ENCODE measurements around the gene TULP1. TPM values are rescaled to one million over a fixed set of nuclear protein-coding genes. Genes with fewer than 3 reads are reported as not detected.

The TULP1 gene
- total and polyA plus RNA-seq, 2 of the 4 experiments (the other 2 are of a cell fraction), result not detected

- Histone ChIP-seq H3K27ac (ENCODE audit: insufficient read depth, low read length) (no peak overlapping the region), H4K20me1 (ENCODE audit: insufficient read depth, low read length) (no peaks in the 10 kb centered on the region), H2AFZ (replicated peaks; ENCODE audit: low read length, poor library complexity) (peak overlapping the region; percentile 41), H2BK5ac (ENCODE audit: low read depth, low read length, poor library complexity, severe bottlenecking) (no peak overlapping the region), H3K23ac (ENCODE audit: low read depth, low read length) (no peak overlapping the region), H3K27me3 (ENCODE audit: control insufficient read depth, insufficient read depth, low read length) (peaks cover 27% of the 10 kb centered on the region), H4K5ac (ENCODE audit: low read depth, low read length) (no peak overlapping the region), H4K8ac (ENCODE audit: low read depth in 2 of 2, low read length in 2 of 2) (no peak overlapping the region), H3K36me3 (ENCODE audit: control insufficient read depth, insufficient read depth, low read length) (no peaks in the 10 kb centered on the region), H3K9ac (ENCODE audit: low read depth, low read length) (no peak overlapping the region), H3K4me3 (ENCODE audit: insufficient read depth, low read depth, low read length) (no peak overlapping the region), H2BK20ac (ENCODE audit: low read depth, low read length) (no peak overlapping the region), H3K9me3 (ENCODE audit: control insufficient read depth, insufficient read depth, low read length) (no peaks in the 10 kb centered on the region), H3K4me2 (ENCODE audit: low read depth, low read length) (no peak overlapping the region; the same call in 1 of the 2 replicates), H3K4me1 (ENCODE audit: control insufficient read depth, insufficient read depth, low read length) (no peaks in the 10 kb centered on the region), H2BK120ac (ENCODE audit: low read depth, low read length) (no peak overlapping the region), H2AK9ac (replicated peaks; ENCODE audit: low read depth, low read length, poor library complexity) (peak overlapping the region; percentile 15), H4K91ac (ENCODE audit: insufficient read depth, low read depth, low read length) (no peak overlapping the region), H2AK5ac (ENCODE audit: low read depth, low read length) (no peak overlapping the region), H2BK15ac (ENCODE audit: low read depth, low read length) (no peak overlapping the region), H3K9me1 (ENCODE audit: insufficient read depth, low read length) (no peaks in the 10 kb centered on the region), H3K4ac (ENCODE audit: low read depth, low read length) (no peak overlapping the region), H3K56ac (ENCODE audit: extremely low read depth, insufficient read depth, low read length) (no peak overlapping the region), H3K79me1 (ENCODE audit: low read depth in 1 of 2, low read length in 2 of 2) (no peaks in the 10 kb centered on the region), H3K18ac (ENCODE audit: low read depth, low read length) (no peak overlapping the region), H3K14ac (replicated peaks; ENCODE audit: low read depth, low read length) (no peak overlapping the region)
- CTCF ChIA-PET, result no interaction called here
- 0 out of 2 replicates have a peak, but pooled peaks have one; percentile 27 for ATAC-seq (ENCODE audit: low read depth)
- DNase-seq, result no peak
- no peak for TF ChIP-seq RFX5 (IDR thresholded peaks at IDR 0.05; ENCODE audit: low read depth, low read length)
- TF ChIP-seq RCOR1 (IDR thresholded peaks at IDR 0.05; ENCODE audit: insufficient replicate concordance, low read length), result no peak
- TF ChIP-seq SMC3 (IDR thresholded peaks at IDR 0.05; ENCODE audit: low read depth, low read length), result no peak
- no peak for TF ChIP-seq ELK1 (IDR thresholded peaks at IDR 0.05; ENCODE audit: borderline replicate concordance, low read depth, low read length)
- TF ChIP-seq MXI1 (IDR thresholded peaks at IDR 0.05; ENCODE audit: borderline replicate concordance, low read depth, low read length), result no peak
- no peak for TF ChIP-seq FOS (IDR thresholded peaks at IDR 0.05; ENCODE audit: low read depth, low read length)
- TF ChIP-seq CEBPB (IDR thresholded peaks at IDR 0.05; ENCODE audit: low read depth, low read length), result no peak
- no peak for TF ChIP-seq MAFK (IDR thresholded peaks at IDR 0.05; ENCODE audit: low read depth, low read length)
- no peak for TF ChIP-seq BHLHE40 (IDR thresholded peaks at IDR 0.05; ENCODE audit: low read depth, low read length)
- no peak for TF ChIP-seq MAZ (IDR thresholded peaks at IDR 0.05; ENCODE audit: borderline replicate concordance, low read depth, low read length)
- no peak for TF ChIP-seq CHD1 (IDR thresholded peaks at IDR 0.05; ENCODE audit: low read depth, low read length)
- no peak for TF ChIP-seq POLR2A (IDR thresholded peaks at IDR 0.05; ENCODE audit: low read depth, low read length)
- no TSS peak for BruUV-seq (replicated peaks)
- dilution Hi-C loops (cut with HindIII; ENCODE audit: low sequenced_read_pairs, unreplicated experiment), result no loop called here
- in situ Hi-C loops (cut with MboI; ENCODE audit: low sequenced_read_pairs), result loop anchor here (25.0 kb wide), 1 partner anchor 428 kb away; no protein-coding TSS in a partner anchor
- intact Hi-C loops (cut with micrococcal nuclease), result no loop called here
- POLR2A ChIA-PET (ENCODE audit: unreplicated experiment), result no interaction called here
- WGBS, 2 experiments (ENCODE audit: extremely low coverage in 2 of 2, insufficient read length in 1 of 2), result 3% methylated on average over 4 of the region's 11 CpGs; no CpG with 5 or more reads in 1 of the 2 experiments
These were observed 21.9 kb upstream of the TULP1 start for GRCh38 chr6:35534407-35535170.

All from IMR-90 (cell line).